Brain microvascular endothelial cell (primary cell): ENCODE measurements around the gene SH3BGRL3.

ENCODE experiments used
- DNase-seq: peaks from one replicate; pipeline ENCODE4 v3.0.0-alpha.2; 2020
- H3K27ac ChIP-seq: fragments of 250-450 bp; sonication (Bioruptor Pico); 2 replicates; pipeline ENCODE4 v1.5.1; 2020; ENCODE audit warnings: mild to moderate bottlenecking, moderate library complexity
- H3K27me3 ChIP-seq: fragments of 250-450 bp; sonication (Bioruptor Pico); replicated peaks from 2 replicates; pipeline ENCODE4 v1.5.1; 2020; ENCODE audit warnings: mild to moderate bottlenecking
- H3K36me3 ChIP-seq: fragments of 250-450 bp; sonication (Bioruptor Pico); replicated peaks from 2 replicates; pipeline ENCODE4 v1.5.1; 2020; ENCODE audit warnings: mild to moderate bottlenecking
- H3K4me3 ChIP-seq: 2 replicates; pipeline ENCODE4 v1.5.1; 2011; ENCODE audit warnings: low read depth, mild to moderate bottlenecking, control low read depth, low read length, moderate library complexity
- in situ Hi-C: cut with HindIII; loops from 2 replicates; pipeline ENCODE4 v1.10.0; 2017; ENCODE audit warnings: low sequenced_read_pairs, low pct_ligation_motif_present
- TF ChIP-seq, protein P1 (sequence below): IDR thresholded peaks from 2 replicates; pipeline ENCODE4 v1.5.1; 2011; ENCODE audit warnings: low read depth, mild to moderate bottlenecking, moderate library complexity, low read length, control low read depth, inconsistent platforms; ENCODE audit errors: missing control alignments

The SH3BGRL3 gene

DNA sequence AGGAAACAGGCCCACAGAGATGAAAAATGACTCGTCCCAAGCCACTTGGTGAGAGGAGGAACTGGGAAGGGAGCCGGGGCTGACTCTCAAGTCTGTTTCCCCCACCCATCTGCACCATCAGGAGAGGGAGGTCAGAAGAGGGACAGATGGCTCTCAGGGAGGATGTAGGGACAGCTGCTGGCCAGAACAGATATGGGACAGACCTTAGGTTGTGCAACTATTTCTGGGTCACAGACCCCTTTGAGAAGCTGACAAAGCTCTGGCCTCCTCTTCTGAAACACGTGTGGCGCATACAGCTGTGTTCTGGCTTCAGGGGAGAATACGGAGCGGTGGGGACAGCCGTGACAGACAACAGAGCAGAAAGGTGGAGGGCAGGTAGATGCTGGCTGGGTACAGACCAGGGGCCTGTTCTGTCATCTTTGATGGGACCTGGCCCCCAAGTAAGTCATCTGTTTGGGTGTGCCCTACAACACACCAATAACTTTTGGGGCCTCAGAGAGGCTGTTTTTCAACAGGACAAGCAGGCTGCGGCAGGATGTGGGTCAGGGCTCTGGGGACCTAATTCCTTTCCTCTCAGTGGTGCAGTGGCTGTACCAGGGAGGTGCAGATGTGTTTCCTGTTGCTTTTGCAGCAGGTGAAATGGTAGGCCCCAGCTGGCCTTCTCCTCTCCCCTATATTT is 7.3 kb downstream of the SH3BGRL3 start:
- DNase-seq, result no peak
- no peak overlapping the region for H3K27ac ChIP-seq
- H3K4me3 ChIP-seq, result no peak overlapping the region
- peaks cover 22% of the 10 kb centered on the region for H3K36me3 ChIP-seq
- no peaks in the 10 kb centered on the region for H3K27me3 ChIP-seq
- TF ChIP-seq, protein P1, sequence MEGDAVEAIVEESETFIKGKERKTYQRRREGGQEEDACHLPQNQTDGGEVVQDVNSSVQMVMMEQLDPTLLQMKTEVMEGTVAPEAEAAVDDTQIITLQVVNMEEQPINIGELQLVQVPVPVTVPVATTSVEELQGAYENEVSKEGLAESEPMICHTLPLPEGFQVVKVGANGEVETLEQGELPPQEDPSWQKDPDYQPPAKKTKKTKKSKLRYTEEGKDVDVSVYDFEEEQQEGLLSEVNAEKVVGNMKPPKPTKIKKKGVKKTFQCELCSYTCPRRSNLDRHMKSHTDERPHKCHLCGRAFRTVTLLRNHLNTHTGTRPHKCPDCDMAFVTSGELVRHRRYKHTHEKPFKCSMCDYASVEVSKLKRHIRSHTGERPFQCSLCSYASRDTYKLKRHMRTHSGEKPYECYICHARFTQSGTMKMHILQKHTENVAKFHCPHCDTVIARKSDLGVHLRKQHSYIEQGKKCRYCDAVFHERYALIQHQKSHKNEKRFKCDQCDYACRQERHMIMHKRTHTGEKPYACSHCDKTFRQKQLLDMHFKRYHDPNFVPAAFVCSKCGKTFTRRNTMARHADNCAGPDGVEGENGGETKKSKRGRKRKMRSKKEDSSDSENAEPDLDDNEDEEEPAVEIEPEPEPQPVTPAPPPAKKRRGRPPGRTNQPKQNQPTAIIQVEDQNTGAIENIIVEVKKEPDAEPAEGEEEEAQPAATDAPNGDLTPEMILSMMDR, result no peak
- in situ Hi-C loops, result no loop called here

DNA sequence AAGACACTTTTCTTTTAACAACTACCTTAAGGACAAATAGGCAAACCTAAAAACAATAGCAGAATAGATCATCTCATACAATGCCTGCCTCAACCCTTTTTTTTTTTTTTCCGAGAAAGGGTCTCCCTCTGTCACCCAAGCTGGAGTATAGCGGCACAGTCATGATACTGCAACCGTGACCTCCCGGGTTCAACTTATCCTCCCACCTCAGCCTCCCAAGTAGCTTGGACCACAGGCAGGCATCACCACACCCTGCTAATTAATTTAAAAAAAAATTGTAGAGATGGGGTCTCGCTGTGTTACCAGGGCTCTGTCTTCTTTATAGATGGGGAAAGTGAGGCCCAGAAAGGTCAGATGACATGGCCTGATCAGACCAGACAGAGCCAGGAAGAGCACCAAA is 7.9 kb downstream of the SH3BGRL3 start:
- TF ChIP-seq, protein P1, result no peak
- no peak overlapping the region for H3K27ac ChIP-seq

DNA sequence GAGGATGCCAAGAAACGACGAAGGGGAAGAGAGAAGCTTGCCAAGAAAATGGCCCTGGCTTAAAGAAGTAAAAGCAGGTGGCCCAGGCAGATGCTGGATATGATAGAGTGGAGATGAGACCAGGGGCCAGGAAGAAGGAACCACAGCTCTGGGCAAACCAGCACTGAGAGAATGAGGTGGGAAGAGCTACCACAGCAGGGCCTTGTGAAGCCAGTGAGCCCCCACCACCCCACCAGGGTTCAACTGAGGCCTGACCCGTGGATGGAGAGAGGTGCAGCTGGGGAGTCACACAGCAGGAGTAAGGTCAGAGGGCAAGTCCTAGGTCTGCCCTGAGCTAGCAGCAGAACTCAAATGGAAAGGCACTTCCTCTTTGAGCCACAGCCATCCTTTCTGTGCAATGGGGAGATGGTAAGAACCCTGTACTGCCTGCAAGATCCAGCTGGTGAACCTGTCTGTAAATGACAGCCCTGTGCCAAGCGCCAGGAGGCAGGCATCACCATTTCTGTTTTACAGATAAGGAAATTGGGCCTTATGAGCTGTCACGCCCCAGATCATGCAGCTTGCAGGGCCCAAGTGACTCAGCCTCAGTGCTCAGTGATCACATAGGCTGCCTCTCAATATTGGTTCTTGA is 8.5 kb downstream of the SH3BGRL3 start:
- Histone ChIP-seq H3K27ac (no peak overlapping the region), H3K4me3 (no peak overlapping the region)
- in situ Hi-C loops, result no loop called here

More for the DNA sequence above, 7.9 kb downstream of the SH3BGRL3 start:
- in situ Hi-C loops, result no loop called here
- no peak overlapping the region for H3K4me3 ChIP-seq
- H3K36me3 ChIP-seq, result peaks cover 17% of the 10 kb centered on the region
- H3K27me3 ChIP-seq, result no peaks in the 10 kb centered on the region
- DNase-seq, result no peak

DNA sequence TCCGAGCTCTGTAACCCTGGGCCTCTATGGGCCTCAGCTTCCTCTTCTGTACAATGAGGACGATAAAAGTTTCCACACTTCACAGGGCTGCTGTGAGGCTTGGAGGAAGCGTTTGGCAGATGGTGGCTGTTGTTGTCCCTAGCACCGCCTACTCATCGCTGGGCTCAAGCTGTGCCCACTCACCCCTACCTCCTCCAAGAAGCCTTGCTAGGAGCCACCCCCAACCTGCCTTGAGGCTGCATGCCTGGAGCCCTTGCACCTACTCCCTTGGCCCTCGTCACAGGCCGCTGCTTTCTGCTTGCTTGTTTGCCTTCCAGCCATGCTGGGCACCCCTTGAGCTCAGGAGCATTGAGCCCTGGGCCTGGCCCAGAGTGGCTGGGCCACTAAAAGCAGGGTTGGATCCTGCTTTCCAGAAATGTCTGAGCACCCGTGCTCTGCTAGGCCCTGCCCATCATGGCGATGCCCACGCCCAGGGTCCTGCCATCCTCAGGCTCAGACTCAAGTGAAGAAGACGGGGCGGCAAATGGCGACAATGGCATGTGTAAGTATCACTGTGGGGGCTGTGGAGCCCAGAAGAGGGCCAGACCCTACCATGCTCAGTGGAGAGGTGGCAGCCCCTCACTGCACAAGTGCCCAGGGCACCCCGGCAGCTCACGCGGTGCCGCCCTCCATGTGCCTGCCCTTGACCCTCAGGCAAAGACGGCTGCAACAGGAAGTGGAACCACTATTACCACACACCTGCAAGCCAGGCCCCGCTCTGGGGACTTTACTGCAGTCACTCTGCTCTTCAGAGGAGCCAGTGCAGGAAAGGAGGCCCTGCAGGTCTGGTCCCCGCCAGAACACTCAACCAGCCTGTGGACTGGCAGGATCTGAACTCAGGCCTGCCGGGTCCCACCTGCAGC is 9.5 kb downstream of the SH3BGRL3 start:
- H3K36me3 ChIP-seq, result peaks cover 2% of the 10 kb centered on the region
- in situ Hi-C loops, result no loop called here
- H3K27ac ChIP-seq, result no peak overlapping the region
- H3K27me3 ChIP-seq, result no peaks in the 10 kb centered on the region
- H3K4me3 ChIP-seq, result no peak overlapping the region
- no peak for DNase-seq
- TF ChIP-seq, protein P1, result no peak

More for the DNA sequence above, 8.5 kb downstream of the SH3BGRL3 start:
- no peak for DNase-seq
- TF ChIP-seq, protein P1, result no peak
- H3K36me3 ChIP-seq, result peaks cover 11% of the 10 kb centered on the region
- H3K27me3 ChIP-seq, result no peaks in the 10 kb centered on the region

DNA sequence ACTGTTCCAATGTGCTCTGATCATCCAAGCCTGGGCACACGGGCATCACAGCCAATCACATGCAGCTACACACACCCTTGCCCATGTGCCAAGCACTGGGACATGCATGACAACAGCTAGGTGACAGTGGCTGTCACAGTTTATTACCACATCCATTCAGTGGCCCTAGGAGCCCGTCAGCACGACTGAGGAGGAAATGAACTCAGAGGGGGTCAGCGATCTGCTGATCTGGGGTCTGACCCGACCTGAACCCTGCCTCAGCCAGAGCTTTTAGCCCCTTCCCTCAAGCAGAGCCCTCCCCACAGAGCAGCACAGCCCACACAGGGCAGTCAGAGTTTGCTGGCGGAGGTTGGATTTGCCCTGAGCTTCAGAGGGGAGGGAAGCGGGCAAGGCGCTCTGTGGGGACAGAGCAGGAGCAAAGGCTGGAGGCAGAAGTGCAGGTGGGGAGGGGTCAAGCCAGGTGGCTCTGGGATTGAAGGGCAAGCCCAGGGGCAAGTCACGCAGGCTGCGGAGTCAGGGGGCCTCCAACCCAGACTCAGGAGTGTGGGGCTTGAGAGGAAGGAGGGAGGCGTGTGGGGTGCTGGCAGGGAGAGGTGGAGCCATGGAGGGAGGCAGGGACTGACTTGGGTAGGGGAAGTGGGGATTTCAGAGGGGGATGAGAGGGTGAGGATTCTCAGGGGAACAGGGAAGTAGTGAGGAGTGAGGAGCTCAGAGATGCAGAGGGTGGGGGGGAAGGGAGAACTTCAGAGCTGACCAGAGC is 10.4 kb downstream of the SH3BGRL3 start:
- TF ChIP-seq, protein P1, result no peak
- Histone ChIP-seq H3K4me3 (no peak overlapping the region), H3K27me3 (no peaks in the 10 kb centered on the region), H3K27ac (no peak overlapping the region), H3K36me3 (no peaks in the 10 kb centered on the region)
- in situ Hi-C loops, result no loop called here
- DNase-seq, result no peak
